ENCODE results near the gene WNT5A.

GRCh38 chr3:55526332-55527030 is 39.4 kb upstream of the WNT5A start:
- TF ChIP-seq CTCF (IDR thresholded peaks at IDR 0.05): no peak
- TF ChIP-seq POLR2A (IDR thresholded peaks at IDR 0.05): no peak

All from lower leg skin (tissue), 3 donors.